Astrocyte (in vitro differentiated cells and primary cell): ENCODE results near the gene ZNF683. TPM values are rescaled to one million over a fixed set of nuclear protein-coding genes. Genes with fewer than 3 reads are reported as not detected.
A peak's percentile ranks its signal among the peaks of the same experiment; 100 is the strongest.

Source experiments
- DNase-seq: peaks from one replicate; pipeline ENCODE4 v3.0.0-alpha.2; 2010; ENCODE audit warnings: low read depth
- FAIRE-seq: peaks from 2 replicates; lab custom pipeline; 2011; peaks lifted over from hg19 to GRCh38; lab: Jason Lieb, UNC
- H2AFZ ChIP-seq: 2 replicates; pipeline ENCODE4 v1.6.0; 2012; ENCODE audit warnings: low read depth, low read length, inconsistent platforms
- H3K27ac ChIP-seq: 2 replicates; pipeline ENCODE4 v1.5.1; 2011; ENCODE audit warnings: low read depth, low read length, inconsistent platforms
- H3K27me3 ChIP-seq: 2 replicates; pipeline ENCODE4 v1.6.0; 2011; ENCODE audit warnings: low read length, inconsistent platforms; ENCODE audit not compliant: insufficient read depth
- H3K36me3 ChIP-seq: 2 replicates; pipeline ENCODE4 v1.5.1; 2011; ENCODE audit warnings: low read length, inconsistent platforms; ENCODE audit not compliant: insufficient read depth
- H3K4me1 ChIP-seq: 2 replicates; pipeline ENCODE4 v1.5.1; 2011; ENCODE audit warnings: low read length, inconsistent platforms; ENCODE audit not compliant: insufficient read depth
- H3K4me2 ChIP-seq: 2 replicates; pipeline ENCODE4 v1.6.0; 2012; ENCODE audit warnings: low read length, inconsistent platforms
- H3K4me3 ChIP-seq: 2 replicates; pipeline ENCODE4 v1.5.1; 2011; ENCODE audit warnings: low read depth, mild to moderate bottlenecking, low read length, inconsistent platforms; ENCODE audit not compliant: insufficient read depth
- H3K79me2 ChIP-seq: 2 replicates; pipeline ENCODE4 v1.6.0; 2012; ENCODE audit warnings: mild to moderate bottlenecking, low read length, inconsistent platforms; ENCODE audit not compliant: insufficient read depth
- H3K9ac ChIP-seq: 2 replicates; pipeline ENCODE4 v1.6.0; 2012; ENCODE audit warnings: mild to moderate bottlenecking, low read length, inconsistent platforms
- H3K9me3 ChIP-seq: 2 replicates; pipeline ENCODE4 v1.5.1; 2012; ENCODE audit warnings: low read depth, mild to moderate bottlenecking, low read length, inconsistent platforms; ENCODE audit not compliant: insufficient read depth
- H4K20me1 ChIP-seq: 2 replicates; pipeline ENCODE4 v1.6.0; 2012; ENCODE audit warnings: low read length, inconsistent platforms; ENCODE audit not compliant: insufficient read depth
- H3K27ac Mint-ChIP-seq: one replicate; pipeline ENCODE4 v1.8.0; 2021; ENCODE audit warnings: mild to moderate bottlenecking, mixed read lengths; ENCODE audit not compliant: unreplicated experiment
- H3K27me3 Mint-ChIP-seq: one replicate; pipeline ENCODE4 v1.8.0; 2021; ENCODE audit warnings: low read depth, mixed read lengths; ENCODE audit not compliant: unreplicated experiment
- H3K36me3 Mint-ChIP-seq: one replicate; pipeline ENCODE4 v1.8.0; 2021; ENCODE audit warnings: low read depth, mixed read lengths; ENCODE audit not compliant: unreplicated experiment
- H3K4me1 Mint-ChIP-seq: one replicate; pipeline ENCODE4 v1.8.0; 2021; ENCODE audit warnings: low read depth, mixed read lengths; ENCODE audit not compliant: unreplicated experiment
- H3K4me3 Mint-ChIP-seq: one replicate; pipeline ENCODE4 v1.8.0; 2021; ENCODE audit warnings: mild to moderate bottlenecking, moderate library complexity, mixed read lengths; ENCODE audit not compliant: unreplicated experiment
- H3K9me3 Mint-ChIP-seq: one replicate; pipeline ENCODE4 v1.8.0; 2021; ENCODE audit warnings: mild to moderate bottlenecking, mixed read lengths; ENCODE audit not compliant: unreplicated experiment
- EZH2 ChIP-seq: IDR thresholded peaks from 2 replicates; pipeline ENCODE4 v1.6.1; 2012; ENCODE audit warnings: mild to moderate bottlenecking, low read length, inconsistent platforms; ENCODE audit not compliant: insufficient read depth
- total RNA-seq: library from RNA; stranded (reverse); gene quantifications from 2 replicates; pipeline ENCODE4 v1.2.1, GENCODE V29; 2021
- TF ChIP-seq, protein P1 (sequence below): IDR thresholded peaks from 2 replicates; pipeline ENCODE4 v1.5.1; 2011; ENCODE audit warnings: low read depth, mild to moderate bottlenecking, inconsistent platforms, low read length, moderate library complexity; ENCODE audit not compliant: insufficient read depth

The ZNF683 gene
- total RNA-seq, 1 donor from 2014 or later = not detected

DNA sequence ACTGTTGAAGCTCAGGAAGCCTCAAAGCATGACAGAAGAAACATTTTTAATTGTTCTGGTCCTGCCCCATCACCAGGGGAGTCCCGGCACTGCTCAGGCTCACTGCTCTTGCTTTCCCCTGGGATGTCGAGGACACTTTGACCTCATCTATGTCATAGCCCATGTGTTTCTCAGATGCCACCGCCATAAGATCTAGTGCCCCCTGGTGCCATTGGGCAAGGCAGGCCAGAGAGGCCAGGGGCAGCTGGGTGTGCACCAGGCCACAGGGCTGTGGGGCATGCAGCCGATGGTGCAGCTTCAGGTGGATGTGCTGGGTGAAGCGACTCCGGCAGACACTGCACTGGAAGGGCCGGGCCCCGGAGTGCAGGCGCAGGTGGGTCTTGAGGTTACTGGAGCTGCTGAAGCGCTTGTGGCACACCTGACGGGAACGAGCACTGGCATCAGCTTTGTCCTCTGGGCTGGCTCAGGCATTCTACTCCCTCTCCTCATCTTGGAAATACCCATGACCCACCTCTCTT is 10.9 kb downstream of the ZNF683 start:
- Histone ChIP-seq H2AFZ (no peak overlapping the region), H3K79me2 (no peaks in the 10 kb centered on the region), H3K27me3 (peaks cover 29% of the 10 kb centered on the region), H3K36me3 (no peaks in the 10 kb centered on the region), H3K4me1 (peaks cover 4% of the 10 kb centered on the region), H3K4me3 (no peak overlapping the region), H3K9ac (no peak overlapping the region), H4K20me1 (no peaks in the 10 kb centered on the region), H3K27ac (no peak overlapping the region), H3K9me3 (no peaks in the 10 kb centered on the region), H3K4me2 (no peak overlapping the region)
- Mint-ChIP-seq H3K27ac (no peak overlapping the region), H3K9me3 (no peaks in the 10 kb centered on the region), H3K4me3 (no peak overlapping the region), H3K27me3 (peaks cover 71% of the 10 kb centered on the region), H3K4me1 (no peaks in the 10 kb centered on the region), H3K36me3 (no peaks in the 10 kb centered on the region)
- no peak for FAIRE-seq
- TF ChIP-seq EZH2 = no peak
- TF ChIP-seq, protein P1, sequence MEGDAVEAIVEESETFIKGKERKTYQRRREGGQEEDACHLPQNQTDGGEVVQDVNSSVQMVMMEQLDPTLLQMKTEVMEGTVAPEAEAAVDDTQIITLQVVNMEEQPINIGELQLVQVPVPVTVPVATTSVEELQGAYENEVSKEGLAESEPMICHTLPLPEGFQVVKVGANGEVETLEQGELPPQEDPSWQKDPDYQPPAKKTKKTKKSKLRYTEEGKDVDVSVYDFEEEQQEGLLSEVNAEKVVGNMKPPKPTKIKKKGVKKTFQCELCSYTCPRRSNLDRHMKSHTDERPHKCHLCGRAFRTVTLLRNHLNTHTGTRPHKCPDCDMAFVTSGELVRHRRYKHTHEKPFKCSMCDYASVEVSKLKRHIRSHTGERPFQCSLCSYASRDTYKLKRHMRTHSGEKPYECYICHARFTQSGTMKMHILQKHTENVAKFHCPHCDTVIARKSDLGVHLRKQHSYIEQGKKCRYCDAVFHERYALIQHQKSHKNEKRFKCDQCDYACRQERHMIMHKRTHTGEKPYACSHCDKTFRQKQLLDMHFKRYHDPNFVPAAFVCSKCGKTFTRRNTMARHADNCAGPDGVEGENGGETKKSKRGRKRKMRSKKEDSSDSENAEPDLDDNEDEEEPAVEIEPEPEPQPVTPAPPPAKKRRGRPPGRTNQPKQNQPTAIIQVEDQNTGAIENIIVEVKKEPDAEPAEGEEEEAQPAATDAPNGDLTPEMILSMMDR = no peak
- no peak for DNase-seq

GRCh38 chr1:26360807-26361604 is 11.5 kb downstream of the ZNF683 start:
- H3K36me3 Mint-ChIP-seq = no peaks in the 10 kb centered on the region
- no peaks in the 10 kb centered on the region for H4K20me1 ChIP-seq
- peaks cover 29% of the 10 kb centered on the region for H3K27me3 ChIP-seq
- H3K79me2 ChIP-seq = no peaks in the 10 kb centered on the region
- no peak overlapping the region for H3K27ac ChIP-seq
- H3K27me3 Mint-ChIP-seq = peaks cover 69% of the 10 kb centered on the region
- DNase-seq (no peak), FAIRE-seq (no peak)
- no peak overlapping the region for H3K9ac ChIP-seq
- no peak overlapping the region for H3K4me3 Mint-ChIP-seq
- peak overlapping the region; percentile 81 for H3K4me2 ChIP-seq
- H3K4me3 ChIP-seq = peak overlapping the region; percentile 33
- H3K9me3 ChIP-seq = no peaks in the 10 kb centered on the region
- H2AFZ ChIP-seq = no peak overlapping the region
- TF ChIP-seq EZH2 = no peak
- TF ChIP-seq, protein P1 = no peak
- no peaks in the 10 kb centered on the region for H3K36me3 ChIP-seq
- no peaks in the 10 kb centered on the region for H3K9me3 Mint-ChIP-seq
- H3K27ac Mint-ChIP-seq = no peak overlapping the region
- no peaks in the 10 kb centered on the region for H3K4me1 Mint-ChIP-seq
- H3K4me1 ChIP-seq = peaks cover 4% of the 10 kb centered on the region
